ENCODE measurements around the gene FAM83C.

Gene FAM83C

GRCh38 chr20:35297155-35297554, 4.9 kb upstream of the FAM83C start:
- no peak for DNase-seq

- no peak for DNase-seq
Observed at GRCh38 chr20:35296101-35296554, 3.9 kb upstream of the FAM83C start.

- DNase-seq, result no peak
Observed at GRCh38 chr20:35295674-35296073, 3.4 kb upstream of the FAM83C start.

GRCh38 chr20:35295058-35295457, 2.8 kb upstream of the FAM83C start:
- no peak for DNase-seq

- DNase-seq, result no peak
Observed at GRCh38 chr20:35294293-35294685, 2.1 kb upstream of the FAM83C start.

GRCh38 chr20:35293303-35294292, 1.4 kb upstream of the FAM83C start:
- no peak for DNase-seq

GRCh38 chr20:35292504-35293285, 470 bp upstream of the FAM83C start:
- DNase-seq, result no peak

GRCh38 chr20:35290887-35291417, 1.3 kb downstream of the FAM83C start:
- DNase-seq, result no peak

GRCh38 chr20:35290186-35290886, 1.9 kb downstream of the FAM83C start:
- no peak for DNase-seq

GRCh38 chr20:35288325-35289060, 3.7 kb downstream of the FAM83C start:
- no peak for DNase-seq

GRCh38 chr20:35287509-35288324, 4.5 kb downstream of the FAM83C start:
- no peak for DNase-seq

GRCh38 chr20:35286899-35287508, 5.2 kb downstream of the FAM83C start:
- no peak for DNase-seq

- no peak for DNase-seq
Observed at GRCh38 chr20:35286077-35286898, 5.9 kb downstream of the FAM83C start.

GRCh38 chr20:35285806-35286076, 6.5 kb downstream of the FAM83C start:
- DNase-seq, result no peak

GRCh38 chr20:35284992-35285805, 7.0 kb downstream of the FAM83C start:
- no peak for DNase-seq

- DNase-seq, result peak; percentile 90
Observed at GRCh38 chr20:35284267-35284991, 7.8 kb downstream of the FAM83C start, which contains the start of gene EIF6. TSS of gene EIF6 (minus strand) at chr20:35284772. CDS start at chr20:35284487, 285 bp downstream.

GRCh38 chr20:35283441-35284266, 8.6 kb downstream of the FAM83C start:
- DNase-seq, result no peak

All from NCI-H2171 (cell line).